Body of pancreas (tissue), 4 donors: ENCODE results near the gene ARMC3. TPM values are rescaled to one million over a fixed set of nuclear protein-coding genes. Genes with fewer than 3 reads are reported as not detected.

Experiments
- ATAC-seq: fragments of 150-250 bp; one replicate; pipeline ENCODE4 v1.9.1; 2016
- DNase-seq, 4 donors: peaks; one replicate each; pipeline ENCODE4 v3.0.0-alpha.2; 2019
- H3K27ac ChIP-seq, 4 donors: fragments of 200-600 bp; sonication (generic); 1 replicate in 3 of 4; 2 replicates in 1 of 4; pipeline versions ENCODE4 v1.5.1 to v1.6.1; 2016 to 2019; ENCODE audit warnings: mild to moderate bottlenecking in 1 of 4, mixed read lengths in 1 of 4, moderate library complexity in 1 of 4
- H3K27me3 ChIP-seq, 2 donors: fragments of 200-600 bp; sonication (generic); one replicate each; pipeline ENCODE4 v1.6.0; 2016; ENCODE audit warnings: mild to moderate bottlenecking in 1 of 2
- H3K36me3 ChIP-seq, 2 donors: fragments of 200-600 bp; sonication (generic); replicated peaks in 1 of 2; 2 replicates each; pipeline ENCODE4 v1.5.1; 2016; ENCODE audit warnings: low read depth in 2 of 2; ENCODE audit not compliant: insufficient read depth in 1 of 2
- H3K4me1 ChIP-seq: fragments of 200-600 bp; sonication (generic); one replicate; pipeline ENCODE4 v1.6.0; 2016
- H3K4me3 ChIP-seq, 2 donors: fragments of 200-600 bp; sonication (generic); 1 replicate in 1 of 2; 2 replicates in 1 of 2; pipeline ENCODE4 v1.5.1; 2016 to 2019
- H3K9me3 ChIP-seq, 3 donors: fragments of 200-600 bp; sonication (generic); 1 replicate in 2 of 3; 2 replicates in 1 of 3; pipeline ENCODE4 v1.5.1; 2016
- POLR2A ChIP-seq, 3 donors: fragments of 450-650 bp; IDR thresholded peaks; one replicate each; pipeline ENCODE4 v1.6.1; 2016; ENCODE audit warnings: antibody characterized with exemption in 3 of 3, mild to moderate bottlenecking in 2 of 3
- WGBS, 2 donors: methylation state at CpG; one replicate each; pipeline ENCODE4 v1.1.5; 2017; 5-methylcytosine and 5-hydroxymethylcytosine counted together
- intact Hi-C: fragments of 100-400 bp; cut with DNase I; formaldehyde crosslinking; loops from one replicate; pipeline ENCODE4 v1.15.1; 2023
- total RNA-seq, 2 donors: library from RNA; depleted of rRNA; stranded (reverse); fragments of >200 nt; gene quantifications; one replicate each; pipeline ENCODE4 v1.1.0, GENCODE V29; 2016
- TF ChIP-seq, protein P1 (sequence below), 7 experiments: fragments of 450-650 bp in 4 of 7; fragments of 200-600 bp in 3 of 7; sonication (generic) in 3 of 7; IDR thresholded peaks; one replicate each; pipeline ENCODE4 v1.5.1; 2016 to 2019; ENCODE audit warnings: antibody characterized with exemption in 7 of 7

ARMC3 gene
- total RNA-seq, 2 donors from 2014 or later: 0.33 to 0.52 TPM

DNA sequence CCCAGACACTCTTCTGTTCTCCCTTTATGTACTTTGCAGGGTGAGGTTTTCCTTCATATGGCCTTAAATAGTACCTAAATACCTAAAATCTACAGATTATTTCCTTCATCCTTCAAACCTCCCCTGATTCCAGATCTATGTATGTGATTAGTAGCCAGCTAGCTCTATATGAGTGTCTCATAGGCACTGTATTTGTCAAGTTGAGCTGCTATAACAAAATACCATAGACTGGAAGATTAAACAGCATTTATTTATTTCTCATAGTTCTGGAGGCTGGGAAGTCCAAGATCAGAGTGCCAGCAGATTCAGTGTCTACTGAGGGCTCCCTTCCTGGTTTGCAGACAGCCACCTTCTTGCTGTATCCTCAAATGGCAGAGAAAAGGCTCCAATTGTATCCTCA, 106.9 kb downstream of the ARMC3 start:
- Histone ChIP-seq H3K4me1 (no peaks in the 10 kb centered on the region), H3K27ac (no peak overlapping the region), H3K36me3 (no peaks in the 10 kb centered on the region), H3K27me3 (no peaks in the 10 kb centered on the region), H3K4me3 (no peak overlapping the region), H3K9me3 (no peaks in the 10 kb centered on the region)
- ATAC-seq: no peak
- intact Hi-C loops: no loop called here
- no peak for TF ChIP-seq POLR2A (IDR thresholded peaks at IDR 0.05)
- DNase-seq: no peak

DNA sequence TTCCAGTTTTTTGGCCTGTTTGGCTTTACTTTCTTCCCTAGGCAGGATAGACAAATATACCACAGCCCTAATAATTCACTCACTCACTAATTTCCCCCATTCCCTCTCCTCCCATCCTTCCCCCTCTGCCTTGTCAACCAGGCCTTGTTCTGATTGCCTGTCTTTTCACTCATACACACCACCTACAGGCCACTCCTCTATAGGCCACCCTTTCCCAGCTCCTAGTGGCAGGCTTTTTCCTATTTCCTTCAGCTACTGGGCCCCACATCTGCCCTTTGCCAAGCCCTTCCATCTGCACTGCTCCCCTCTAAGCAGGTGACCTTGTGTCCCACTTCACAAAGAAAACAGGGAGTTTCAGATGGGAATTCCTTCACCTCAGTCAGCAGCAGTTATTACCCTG, 107.7 kb downstream of the ARMC3 start:
- intact Hi-C loops: no loop called here
- DNase-seq (no peak), ATAC-seq (no peak)
- Histone ChIP-seq H3K36me3 (no peaks in the 10 kb centered on the region), H3K27me3 (no peaks in the 10 kb centered on the region), H3K4me1 (no peaks in the 10 kb centered on the region), H3K4me3 (no peak overlapping the region), H3K9me3 (no peaks in the 10 kb centered on the region), H3K27ac (no peak overlapping the region)
- TF ChIP-seq, protein P1, sequence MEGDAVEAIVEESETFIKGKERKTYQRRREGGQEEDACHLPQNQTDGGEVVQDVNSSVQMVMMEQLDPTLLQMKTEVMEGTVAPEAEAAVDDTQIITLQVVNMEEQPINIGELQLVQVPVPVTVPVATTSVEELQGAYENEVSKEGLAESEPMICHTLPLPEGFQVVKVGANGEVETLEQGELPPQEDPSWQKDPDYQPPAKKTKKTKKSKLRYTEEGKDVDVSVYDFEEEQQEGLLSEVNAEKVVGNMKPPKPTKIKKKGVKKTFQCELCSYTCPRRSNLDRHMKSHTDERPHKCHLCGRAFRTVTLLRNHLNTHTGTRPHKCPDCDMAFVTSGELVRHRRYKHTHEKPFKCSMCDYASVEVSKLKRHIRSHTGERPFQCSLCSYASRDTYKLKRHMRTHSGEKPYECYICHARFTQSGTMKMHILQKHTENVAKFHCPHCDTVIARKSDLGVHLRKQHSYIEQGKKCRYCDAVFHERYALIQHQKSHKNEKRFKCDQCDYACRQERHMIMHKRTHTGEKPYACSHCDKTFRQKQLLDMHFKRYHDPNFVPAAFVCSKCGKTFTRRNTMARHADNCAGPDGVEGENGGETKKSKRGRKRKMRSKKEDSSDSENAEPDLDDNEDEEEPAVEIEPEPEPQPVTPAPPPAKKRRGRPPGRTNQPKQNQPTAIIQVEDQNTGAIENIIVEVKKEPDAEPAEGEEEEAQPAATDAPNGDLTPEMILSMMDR (IDR thresholded peaks at IDR 0.05): no peak
- TF ChIP-seq POLR2A (IDR thresholded peaks at IDR 0.05): no peak

DNA sequence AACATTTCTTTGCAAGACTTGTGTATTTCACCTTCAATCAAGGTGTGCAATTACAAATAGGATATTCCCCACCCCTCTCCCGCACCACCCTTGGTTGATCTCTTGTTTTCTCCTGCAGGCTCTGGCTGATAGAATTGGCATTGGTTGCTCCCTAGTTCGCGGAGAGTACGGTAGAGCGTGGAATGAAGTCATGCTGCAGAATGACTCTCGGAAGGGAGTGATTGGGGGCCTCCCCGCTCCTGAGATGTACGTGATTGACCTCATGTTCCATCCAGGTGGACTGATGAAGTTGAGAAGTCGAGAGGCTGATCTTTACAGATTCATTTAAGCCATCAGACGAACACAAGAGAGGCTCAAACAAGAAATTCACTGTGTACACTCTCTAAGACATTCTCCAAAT, 109.3 kb downstream of the ARMC3 start:
- H3K36me3 ChIP-seq: no peaks in the 10 kb centered on the region
- 91 to 92% methylated on average over 10 of the region's 10 CpGs for WGBS, 2 donors
- H3K27ac ChIP-seq: no peak overlapping the region
- TF ChIP-seq, protein P1 (IDR thresholded peaks at IDR 0.05): no peak
- no peak for TF ChIP-seq POLR2A (IDR thresholded peaks at IDR 0.05)
- H3K27me3 ChIP-seq: no peaks in the 10 kb centered on the region
- ATAC-seq: no peak
- intact Hi-C loops: no loop called here
- DNase-seq: no peak
- H3K4me3 ChIP-seq: no peak overlapping the region
- H3K4me1 ChIP-seq: no peaks in the 10 kb centered on the region
- no peaks in the 10 kb centered on the region for H3K9me3 ChIP-seq

DNA sequence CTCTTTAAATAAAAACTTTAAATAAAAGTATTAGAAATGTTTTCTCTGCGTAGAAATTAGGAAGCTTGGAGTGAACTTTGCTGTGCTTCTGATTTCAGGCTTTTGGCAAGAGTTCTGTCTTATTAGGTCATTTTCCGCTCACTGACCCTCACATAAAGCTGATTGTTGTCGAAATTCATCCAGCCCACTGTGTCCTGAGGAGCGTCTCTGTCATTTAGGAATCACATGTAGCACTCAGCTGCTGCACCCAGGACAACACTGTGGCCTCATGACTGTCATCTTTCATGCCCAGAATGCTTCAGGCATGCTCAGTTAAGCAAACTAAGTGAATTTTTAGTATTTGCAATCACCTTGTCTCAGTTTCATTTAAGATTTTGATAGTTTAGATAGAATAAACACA, 109.7 kb downstream of the ARMC3 start:
- no peak for ATAC-seq
- no peaks in the 10 kb centered on the region for H3K9me3 ChIP-seq
- 78 to 79% methylated on average over 4 of the region's 4 CpGs for WGBS, 2 donors
- no peak overlapping the region for H3K4me3 ChIP-seq
- TF ChIP-seq, protein P1 (IDR thresholded peaks at IDR 0.05): no peak
- no peak for TF ChIP-seq POLR2A (IDR thresholded peaks at IDR 0.05)
- H3K27me3 ChIP-seq: no peaks in the 10 kb centered on the region
- H3K36me3 ChIP-seq: no peaks in the 10 kb centered on the region
- intact Hi-C loops: no loop called here
- DNase-seq: no peak
- H3K4me1 ChIP-seq: no peaks in the 10 kb centered on the region
- no peak overlapping the region for H3K27ac ChIP-seq

DNA sequence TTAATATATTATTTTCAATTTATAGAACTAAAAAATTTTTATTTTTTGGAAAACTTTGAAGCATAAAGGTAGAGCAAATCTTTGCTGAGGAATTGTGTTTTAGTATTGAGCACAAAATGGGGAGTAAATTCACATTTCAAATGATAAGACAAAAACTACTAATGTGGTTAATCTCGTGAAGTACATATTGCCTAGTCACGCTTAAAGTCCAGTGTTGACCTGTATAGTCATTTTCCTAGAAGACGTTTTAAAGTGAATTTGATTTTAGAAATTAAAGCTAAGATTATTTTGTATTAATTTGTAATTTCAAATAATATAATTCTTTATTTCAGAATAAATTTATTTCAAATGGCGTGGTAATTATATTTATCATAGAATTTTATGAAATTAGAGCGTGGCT, 110.3 kb downstream of the ARMC3 start:
- no peaks in the 10 kb centered on the region for H3K36me3 ChIP-seq
- ATAC-seq (no peak), DNase-seq (no peak)
- WGBS, 2 donors: 92 to 96% methylated on average over 5 of the region's 5 CpGs
- H3K4me1 ChIP-seq: no peaks in the 10 kb centered on the region
- H3K27ac ChIP-seq: no peak overlapping the region
- H3K9me3 ChIP-seq: no peaks in the 10 kb centered on the region
- H3K4me3 ChIP-seq: no peak overlapping the region
- H3K27me3 ChIP-seq: no peaks in the 10 kb centered on the region
- intact Hi-C loops: no loop called here
- TF ChIP-seq POLR2A (IDR thresholded peaks at IDR 0.05): no peak
- TF ChIP-seq, protein P1 (IDR thresholded peaks at IDR 0.05): no peak
